GM19455 (cell line): ENCODE results near the gene SLC35E2B.

ENCODE experiments used
- ATAC-seq: cut with Tn5 transposase; IDR thresholded peaks from one replicate; pipeline ENCODE4 v1.9.1; 2021; ENCODE audit not compliant: unreplicated experiment

The SLC35E2B gene

DNA sequence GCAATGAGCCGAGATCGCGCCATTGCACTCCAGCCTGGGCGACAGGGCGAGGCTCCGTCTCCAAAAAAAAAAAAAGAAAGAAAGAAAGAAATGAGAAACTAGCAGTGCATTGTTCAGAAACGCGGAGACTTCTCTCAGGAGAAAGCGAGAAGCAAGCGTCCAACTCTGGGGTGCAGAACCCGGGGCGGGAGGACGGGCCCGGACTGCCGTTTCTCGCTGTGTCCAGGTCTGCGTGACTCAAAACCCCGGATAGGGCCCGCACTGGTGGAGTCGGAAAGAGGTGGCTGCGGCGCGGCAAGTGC is 77.7 kb downstream of the SLC35E2B start:
- ATAC-seq, result no peak

DNA sequence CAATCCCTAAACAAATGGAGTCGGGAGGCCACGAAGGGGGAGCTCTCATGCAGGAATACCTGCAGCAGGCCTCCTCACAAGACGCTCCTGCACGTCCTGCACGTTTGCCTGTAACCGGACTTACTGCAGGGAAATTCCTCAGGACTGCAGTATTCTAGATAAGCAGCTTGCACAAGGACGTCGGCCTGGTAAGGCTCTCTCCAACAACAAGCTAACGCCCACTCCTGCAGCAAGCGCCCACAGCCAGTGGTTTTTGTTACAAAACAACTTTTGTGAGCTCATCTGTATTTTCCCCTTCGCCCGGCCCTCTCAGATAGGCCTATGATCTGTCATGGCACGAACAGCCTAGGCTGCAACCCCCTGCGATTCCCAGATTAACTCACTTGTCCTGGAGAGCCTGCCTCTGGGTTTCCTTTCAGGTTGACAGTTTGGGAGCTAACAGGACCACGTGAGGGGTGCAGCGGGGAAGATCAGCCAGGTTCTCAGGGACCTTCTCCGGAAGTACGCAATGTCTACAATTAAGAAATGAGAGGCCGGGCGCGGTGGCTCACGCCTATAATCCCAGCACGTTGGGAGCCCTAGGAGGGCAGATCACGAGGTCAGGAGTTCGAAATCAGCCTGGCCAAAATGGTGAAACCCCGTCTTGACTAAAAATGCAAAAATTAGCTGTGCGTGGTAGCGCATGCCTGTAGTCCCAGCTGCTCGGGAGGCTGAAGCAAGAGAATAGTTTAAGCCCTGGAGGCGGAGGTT is 78.2 kb downstream of the SLC35E2B start:
- no peak for ATAC-seq

DNA sequence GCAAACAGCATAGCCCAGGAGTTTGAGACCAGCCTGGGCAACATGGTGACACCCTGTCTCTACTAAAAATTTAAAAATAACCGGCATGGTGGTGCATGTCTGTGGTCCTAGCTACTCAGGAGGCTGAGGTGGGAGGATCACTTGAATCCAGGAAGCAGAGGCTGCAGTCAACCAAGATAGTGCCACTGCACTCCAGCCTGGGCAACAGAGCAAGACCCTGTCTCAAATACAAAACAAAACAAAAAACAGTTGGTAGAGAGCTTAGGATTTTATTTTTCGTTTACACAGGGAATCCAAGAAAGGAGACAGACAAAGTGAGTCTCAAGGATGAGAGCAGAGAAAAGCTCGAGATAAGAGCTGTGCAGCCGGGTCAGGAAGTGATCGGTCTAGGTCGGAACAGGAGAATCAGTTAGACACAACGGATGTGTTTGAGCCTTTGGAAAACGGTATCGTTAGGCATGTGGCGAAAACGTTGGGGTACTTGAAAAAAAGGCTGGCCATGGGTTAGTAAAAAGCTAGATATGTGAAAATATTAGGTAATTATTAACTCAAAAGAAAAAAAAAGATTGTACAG is 79.0 kb downstream of the SLC35E2B start:
- ATAC-seq, result no peak

DNA sequence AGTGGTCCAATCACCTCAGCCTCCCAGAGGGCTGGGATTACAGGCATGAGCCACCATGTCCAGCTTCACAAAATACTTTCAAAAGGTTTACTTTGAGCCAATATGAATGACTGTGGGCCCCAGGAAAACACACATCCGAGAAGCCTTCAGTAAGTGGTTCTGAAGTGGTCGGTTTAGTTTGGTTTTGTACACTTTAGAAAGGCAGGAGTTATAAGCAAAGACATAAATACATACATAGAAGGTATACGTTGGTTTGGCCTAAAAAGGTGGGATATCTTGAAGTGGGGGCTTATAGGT is 80.5 kb downstream of the SLC35E2B start:
- no peak for ATAC-seq

DNA sequence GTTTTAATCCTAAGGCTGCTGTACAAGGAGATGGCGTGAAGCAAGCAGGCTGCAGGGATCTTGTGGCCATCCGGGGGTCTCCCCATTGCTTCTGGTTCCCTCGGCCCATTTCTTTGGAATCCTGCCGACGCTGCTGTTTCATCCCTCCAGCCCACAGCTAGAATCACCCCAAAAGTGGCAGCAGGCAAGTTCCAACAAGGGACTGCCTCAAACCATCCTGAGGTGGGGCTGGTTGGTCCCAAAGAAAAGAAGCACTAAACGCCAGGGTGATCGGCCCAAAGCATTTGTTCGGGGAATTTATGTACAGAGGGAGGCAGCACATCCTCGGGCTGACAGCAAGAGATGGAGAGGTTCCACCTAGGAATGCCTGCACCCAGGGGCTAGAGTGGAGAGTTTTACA is 81.8 kb downstream of the SLC35E2B start:
- ATAC-seq, result no peak

DNA sequence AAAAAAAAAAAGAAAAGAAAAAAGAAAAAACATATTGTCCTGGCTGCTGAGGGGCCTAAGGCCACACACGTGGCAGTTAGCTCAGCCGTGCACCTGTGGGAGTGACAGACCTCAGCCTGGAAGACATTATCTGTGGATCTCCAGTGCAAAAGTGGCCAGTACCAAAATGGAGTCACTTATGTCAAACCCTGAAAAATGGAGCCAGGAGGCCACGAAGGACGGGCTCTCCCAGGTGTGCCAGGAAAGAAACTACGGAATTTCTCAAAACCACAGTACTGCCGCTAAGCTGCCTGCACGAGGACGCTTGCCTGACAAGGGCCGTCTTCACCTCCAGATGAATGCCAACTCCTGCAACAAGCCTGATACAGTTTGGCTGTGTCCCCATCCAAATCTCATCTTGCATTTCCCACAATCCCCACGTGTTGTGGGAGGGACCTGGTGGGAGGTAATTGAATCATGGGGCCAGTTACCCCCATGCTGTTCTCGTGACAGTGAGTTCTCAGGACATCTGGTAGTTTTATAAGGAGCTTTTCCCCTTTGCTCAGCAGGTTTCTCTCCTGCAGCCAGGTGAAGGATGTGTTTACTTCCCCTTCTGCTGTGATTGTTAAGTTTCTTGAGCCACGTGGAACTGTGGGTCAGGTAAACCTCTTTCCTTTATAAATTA is 82.6 kb downstream of the SLC35E2B start:
- ATAC-seq, result no peak
